ENCODE measurements around the gene DIDO1. TPM values are rescaled to one million over a fixed set of nuclear protein-coding genes. Genes with fewer than 3 reads are reported as not detected.

DIDO1 gene
- total RNA-seq, 1 donor from 2014 or later: 22.8 TPM

- ATAC-seq (no peak), DNase-seq (ENCODE audit: low spot score) (no peak)
Measured at GRCh38 chr20:62840244-62841197, 85.8 kb downstream of the DIDO1 start.

GRCh38 chr20:62839816-62840215 lies 86.5 kb downstream of the DIDO1 start:
- no peak for DNase-seq (ENCODE audit: low spot score)
- no peak for ATAC-seq

- no peak for DNase-seq (ENCODE audit: low spot score)
Measured at GRCh38 chr20:62839261-62839660, 87.0 kb downstream of the DIDO1 start.

GRCh38 chr20:62838128-62838891 lies 88.0 kb downstream of the DIDO1 start:
- ATAC-seq (peak; percentile 82), DNase-seq (ENCODE audit: low spot score) (peak; percentile 96)

More at GRCh38 chr20:62839261-62839660, 87.0 kb downstream of the DIDO1 start:
- no peak for ATAC-seq

GRCh38 chr20:62837790-62838127 lies 88.5 kb downstream of the DIDO1 start:
- no peak for DNase-seq (ENCODE audit: low spot score)
- ATAC-seq: no peak

- ATAC-seq: no peak
- DNase-seq (ENCODE audit: low spot score): no peak
Measured at GRCh38 chr20:62836967-62837490, 89.3 kb downstream of the DIDO1 start.

GRCh38 chr20:62835931-62836861 lies 90.1 kb downstream of the DIDO1 start:
- ATAC-seq: no peak
- no peak for DNase-seq (ENCODE audit: low spot score)

- ATAC-seq (no peak), DNase-seq (ENCODE audit: low spot score) (no peak)
Measured at GRCh38 chr20:62834967-62835730, 91.2 kb downstream of the DIDO1 start.

GRCh38 chr20:62832951-62833391 lies 93.3 kb downstream of the DIDO1 start:
- ATAC-seq (peak; percentile 71), DNase-seq (ENCODE audit: low spot score) (peak; percentile 95)

GRCh38 chr20:62832212-62832922 lies 93.9 kb downstream of the DIDO1 start:
- ATAC-seq: peak; percentile 67

GRCh38 chr20:62831854-62832211 lies 94.5 kb downstream of the DIDO1 start:
- ATAC-seq: peak; percentile 3
- no peak for DNase-seq (ENCODE audit: low spot score)

More at GRCh38 chr20:62832212-62832922, 93.9 kb downstream of the DIDO1 start:
- peak; percentile 84 for DNase-seq (ENCODE audit: low spot score)

- DNase-seq (ENCODE audit: low spot score) (peak; percentile 94), ATAC-seq (peak; percentile 68)
Measured at GRCh38 chr20:62831361-62831788, 94.9 kb downstream of the DIDO1 start.

- DNase-seq (ENCODE audit: low spot score): no peak
- ATAC-seq: no peak
Measured at GRCh38 chr20:62830821-62831220, 95.5 kb downstream of the DIDO1 start.

GRCh38 chr20:62830251-62830650 lies 96.1 kb downstream of the DIDO1 start:
- DNase-seq (ENCODE audit: low spot score): no peak
- no peak for ATAC-seq

- DNase-seq (ENCODE audit: low spot score) (no peak), ATAC-seq (no peak)
Measured at GRCh38 chr20:62829231-62830230, 96.8 kb downstream of the DIDO1 start.

GRCh38 chr20:62828511-62829230 lies 97.6 kb downstream of the DIDO1 start:
- no peak for ATAC-seq
- no peak for DNase-seq (ENCODE audit: low spot score)

GRCh38 chr20:62828051-62828450 lies 98.3 kb downstream of the DIDO1 start:
- no peak for DNase-seq (ENCODE audit: low spot score)
- ATAC-seq: no peak
